ENCODE data around the gene CDH4.
"Not testable (repeated sequence)": the region's sequence is repeated elsewhere in the genome, so short reads cannot be mapped to it uniquely, and the experiment has no call there.

The CDH4 gene

GRCh38 chr20:61931476-61932198 is 679.6 kb downstream of the CDH4 start:
- no peak for DNase-seq

GRCh38 chr20:61932199-61932592 is 680.1 kb downstream of the CDH4 start:
- no peak for DNase-seq

GRCh38 chr20:61932711-61933480 is 680.8 kb downstream of the CDH4 start:
- no peak for DNase-seq

GRCh38 chr20:61933481-61933950 is 681.5 kb downstream of the CDH4 start:
- no peak for DNase-seq

GRCh38 chr20:61933951-61934715 is 682.1 kb downstream of the CDH4 start:
- DNase-seq: no peak

- DNase-seq: no peak
Observed at GRCh38 chr20:61934716-61935530, 682.9 kb downstream of the CDH4 start.

- no peak for DNase-seq
Observed at GRCh38 chr20:61935926-61936700, 684.1 kb downstream of the CDH4 start.

GRCh38 chr20:61936701-61937131 is 684.7 kb downstream of the CDH4 start:
- no peak for DNase-seq

- DNase-seq: no peak
Observed at GRCh38 chr20:61937146-61937962, 685.3 kb downstream of the CDH4 start.

GRCh38 chr20:61937963-61938838 is 686.1 kb downstream of the CDH4 start:
- DNase-seq: no peak

- no peak for DNase-seq
Observed at GRCh38 chr20:61938839-61939690, 687.0 kb downstream of the CDH4 start.

GRCh38 chr20:61939691-61940360 is 687.8 kb downstream of the CDH4 start:
- no peak for DNase-seq

- no peak for DNase-seq
Observed at GRCh38 chr20:61940491-61940890, 688.4 kb downstream of the CDH4 start.

- no peak for DNase-seq
Observed at GRCh38 chr20:61940976-61941720, 689.1 kb downstream of the CDH4 start.

GRCh38 chr20:61941721-61942405 is 689.8 kb downstream of the CDH4 start:
- DNase-seq: no peak

- DNase-seq: no peak
Observed at GRCh38 chr20:61942526-61942925, 690.5 kb downstream of the CDH4 start.

GRCh38 chr20:61944967-61945366 is 692.9 kb downstream of the CDH4 start:
- DNase-seq: not testable (repeated sequence)
